Neural progenitor cell (in vitro differentiated cells): ENCODE measurements around the gene EPB41L4B.

ENCODE experiments used
- CTCF ChIP-seq: fragments of 200-600 bp; sonication (generic); IDR thresholded peaks from 2 replicates; pipeline ENCODE4 v1.5.1; 2017; ENCODE audit warnings: antibody characterized with exemption, mild to moderate bottlenecking
- EZH2phosphoT487 ChIP-seq: fragments of 200-600 bp; sonication (generic); IDR thresholded peaks from 2 replicates; pipeline ENCODE4 v1.6.1; 2017; ENCODE audit warnings: antibody characterized with exemption

DNA sequence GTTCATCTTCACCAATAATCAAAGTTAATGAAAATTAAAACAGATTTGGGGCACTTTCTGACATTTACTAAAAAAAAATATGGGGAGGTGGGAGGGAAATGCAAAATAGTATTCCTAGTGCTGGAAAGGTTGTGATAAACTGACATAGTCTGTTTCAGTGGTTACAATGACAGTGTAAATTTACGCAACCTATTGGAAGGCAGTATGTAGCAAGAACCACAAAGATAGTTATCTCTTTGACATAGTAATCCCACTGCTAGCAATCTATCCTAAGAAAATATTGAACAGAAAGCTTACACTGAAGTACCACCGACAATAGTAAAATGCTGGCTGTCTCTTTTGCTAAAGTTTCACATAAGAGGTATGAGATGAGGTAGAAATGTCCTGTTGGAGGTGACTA is 15.1 kb upstream of the EPB41L4B start:
- TF ChIP-seq CTCF (no peak), EZH2phosphoT487 (no peak)
